ENCODE measurements around the gene CBLN1.

The CBLN1 gene

GRCh38 chr16:49273771-49274170, 7.9 kb downstream of the CBLN1 start:
- no peak for TF ChIP-seq GATA3 (IDR thresholded peaks at IDR 0.05; ENCODE audit: low read depth, low read length)

- TF ChIP-seq GATA3 (IDR thresholded peaks at IDR 0.05; ENCODE audit: low read depth, low read length): no peak
Observed at GRCh38 chr16:49271363-49271762, 10.3 kb downstream of the CBLN1 start.

GRCh38 chr16:49269201-49269600, 12.4 kb downstream of the CBLN1 start:
- no peak for TF ChIP-seq GATA2 (IDR thresholded peaks at IDR 0.05; ENCODE audit: low read depth, low read length)
- no peak for TF ChIP-seq GATA3 (IDR thresholded peaks at IDR 0.05; ENCODE audit: low read depth, low read length)

- TF ChIP-seq GATA3 (IDR thresholded peaks at IDR 0.05; ENCODE audit: low read depth, low read length) (no peak), GATA2 (IDR thresholded peaks at IDR 0.05; ENCODE audit: low read depth, low read length) (no peak)
Observed at GRCh38 chr16:49268667-49269066, 13.0 kb downstream of the CBLN1 start.

GRCh38 chr16:49262501-49262900, 19.1 kb downstream of the CBLN1 start:
- TF ChIP-seq GATA2 (IDR thresholded peaks at IDR 0.05; ENCODE audit: low read depth, low read length) (no peak), GATA3 (IDR thresholded peaks at IDR 0.05; ENCODE audit: low read depth, low read length) (no peak)

- TF ChIP-seq GATA2 (IDR thresholded peaks at IDR 0.05; ENCODE audit: low read depth, low read length): no peak
- no peak for TF ChIP-seq GATA3 (IDR thresholded peaks at IDR 0.05; ENCODE audit: low read depth, low read length)
Observed at GRCh38 chr16:49261930-49262329, 19.7 kb downstream of the CBLN1 start.

- TF ChIP-seq GATA2 (IDR thresholded peaks at IDR 0.05; ENCODE audit: low read depth, low read length) (no peak), GATA3 (IDR thresholded peaks at IDR 0.05; ENCODE audit: low read depth, low read length) (no peak)
Observed at GRCh38 chr16:49260956-49261530, 20.6 kb downstream of the CBLN1 start.

- TF ChIP-seq GATA3 (IDR thresholded peaks at IDR 0.05; ENCODE audit: low read depth, low read length) (no peak), GATA2 (IDR thresholded peaks at IDR 0.05; ENCODE audit: low read depth, low read length) (no peak)
Observed at GRCh38 chr16:49260253-49260652, 21.4 kb downstream of the CBLN1 start.

- TF ChIP-seq GATA2 (IDR thresholded peaks at IDR 0.05; ENCODE audit: low read depth, low read length): no peak
Observed at GRCh38 chr16:49259330-49259729, 22.3 kb downstream of the CBLN1 start.

- TF ChIP-seq GATA2 (IDR thresholded peaks at IDR 0.05; ENCODE audit: low read depth, low read length) (no peak), GATA3 (IDR thresholded peaks at IDR 0.05; ENCODE audit: low read depth, low read length) (no peak)
Observed at GRCh38 chr16:49250689-49251088, 30.9 kb downstream of the CBLN1 start.

- no peak for TF ChIP-seq GATA3 (IDR thresholded peaks at IDR 0.05; ENCODE audit: low read depth, low read length)
- no peak for TF ChIP-seq GATA2 (IDR thresholded peaks at IDR 0.05; ENCODE audit: low read depth, low read length)
Observed at GRCh38 chr16:49248227-49248626, 33.4 kb downstream of the CBLN1 start.

GRCh38 chr16:49236216-49236615, 45.4 kb downstream of the CBLN1 start:
- no peak for TF ChIP-seq GATA2 (IDR thresholded peaks at IDR 0.05; ENCODE audit: low read depth, low read length)
- no peak for TF ChIP-seq GATA3 (IDR thresholded peaks at IDR 0.05; ENCODE audit: low read depth, low read length)

Measured in SH-SY5Y (cell line).